Measurements from ENCODE around the gene LRRC1.

- TF ChIP-seq, protein P1, sequence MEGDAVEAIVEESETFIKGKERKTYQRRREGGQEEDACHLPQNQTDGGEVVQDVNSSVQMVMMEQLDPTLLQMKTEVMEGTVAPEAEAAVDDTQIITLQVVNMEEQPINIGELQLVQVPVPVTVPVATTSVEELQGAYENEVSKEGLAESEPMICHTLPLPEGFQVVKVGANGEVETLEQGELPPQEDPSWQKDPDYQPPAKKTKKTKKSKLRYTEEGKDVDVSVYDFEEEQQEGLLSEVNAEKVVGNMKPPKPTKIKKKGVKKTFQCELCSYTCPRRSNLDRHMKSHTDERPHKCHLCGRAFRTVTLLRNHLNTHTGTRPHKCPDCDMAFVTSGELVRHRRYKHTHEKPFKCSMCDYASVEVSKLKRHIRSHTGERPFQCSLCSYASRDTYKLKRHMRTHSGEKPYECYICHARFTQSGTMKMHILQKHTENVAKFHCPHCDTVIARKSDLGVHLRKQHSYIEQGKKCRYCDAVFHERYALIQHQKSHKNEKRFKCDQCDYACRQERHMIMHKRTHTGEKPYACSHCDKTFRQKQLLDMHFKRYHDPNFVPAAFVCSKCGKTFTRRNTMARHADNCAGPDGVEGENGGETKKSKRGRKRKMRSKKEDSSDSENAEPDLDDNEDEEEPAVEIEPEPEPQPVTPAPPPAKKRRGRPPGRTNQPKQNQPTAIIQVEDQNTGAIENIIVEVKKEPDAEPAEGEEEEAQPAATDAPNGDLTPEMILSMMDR (conservative IDR thresholded peaks at IDR 0.05 in 1 of 2, IDR thresholded peaks at IDR 0.05 in 1 of 2; ENCODE audit: low read depth in 1 of 2, low read length in 2 of 2) = no peak
- TF ChIP-seq EZH2 (IDR thresholded peaks at IDR 0.05; ENCODE audit: low read length, missing control alignments) = no peak
Observed at GRCh38 chr6:53797304-53797703, 2.5 kb downstream of the LRRC1 start.

Data from fibroblast of lung (primary cell).